IPS DF 6.9 (cell line): Measurements from ENCODE around the gene PI4K2B.
"Not testable (repeated sequence)": the region's sequence is repeated elsewhere in the genome, so short reads cannot be mapped to it uniquely, and the experiment has no call there.

Source experiments
- DNase-seq: peaks from one replicate; pipeline ENCODE4 v3.0.0-alpha.2; 2013; ENCODE audit warnings: low read depth, low spot score
- H3K27ac ChIP-seq: one replicate; pipeline ENCODE4 v1.5.1; 2013; ENCODE audit warnings: low read length, control low read depth
- H3K27me3 ChIP-seq: 2 replicates; pipeline ENCODE4 v1.6.1; 2013; ENCODE audit warnings: mild to moderate bottlenecking, low read length; ENCODE audit not compliant: control insufficient read depth, insufficient read depth
- H3K36me3 ChIP-seq: 2 replicates; pipeline ENCODE4 v1.6.1; 2013; ENCODE audit warnings: low read length; ENCODE audit not compliant: control insufficient read depth, insufficient read depth
- H3K4me1 ChIP-seq: 2 replicates; pipeline ENCODE4 v1.6.1; 2013; ENCODE audit warnings: low read length; ENCODE audit not compliant: control insufficient read depth, insufficient read depth
- H3K4me3 ChIP-seq: 2 replicates; pipeline ENCODE4 v1.5.1; 2013; ENCODE audit warnings: mild to moderate bottlenecking, low read length
- H3K9me3 ChIP-seq: 2 replicates; pipeline ENCODE4 v1.6.1; 2013; ENCODE audit warnings: low read length, inconsistent platforms; ENCODE audit not compliant: control insufficient read depth, insufficient read depth
- WGBS: extraction: QIAGEN DNeasy Blood & Tissue Kit; methylation state at CpG from one replicate; pipeline ENCODE4 v1.1.7; 2013; ENCODE audit warnings: mixed read lengths, missing lambda C conversion rate; ENCODE audit not compliant: insufficient read length, insufficient coverage; 5-methylcytosine and 5-hydroxymethylcytosine counted together

PI4K2B gene

GRCh38 chr4:25215511-25215910 lies 18.3 kb upstream of the PI4K2B start:
- H3K9me3 ChIP-seq: no peaks in the 10 kb centered on the region
- H3K4me1 ChIP-seq: peaks cover 3% of the 10 kb centered on the region; the same call in 1 of the 2 replicates
- H3K4me3 ChIP-seq: no peak overlapping the region
- no peaks in the 10 kb centered on the region for H3K36me3 ChIP-seq
- no peaks in the 10 kb centered on the region for H3K27me3 ChIP-seq
- H3K27ac ChIP-seq: no peak overlapping the region
- no CpG with 5 or more reads among the region's 1 CpG for WGBS
- no peak for DNase-seq

DNA sequence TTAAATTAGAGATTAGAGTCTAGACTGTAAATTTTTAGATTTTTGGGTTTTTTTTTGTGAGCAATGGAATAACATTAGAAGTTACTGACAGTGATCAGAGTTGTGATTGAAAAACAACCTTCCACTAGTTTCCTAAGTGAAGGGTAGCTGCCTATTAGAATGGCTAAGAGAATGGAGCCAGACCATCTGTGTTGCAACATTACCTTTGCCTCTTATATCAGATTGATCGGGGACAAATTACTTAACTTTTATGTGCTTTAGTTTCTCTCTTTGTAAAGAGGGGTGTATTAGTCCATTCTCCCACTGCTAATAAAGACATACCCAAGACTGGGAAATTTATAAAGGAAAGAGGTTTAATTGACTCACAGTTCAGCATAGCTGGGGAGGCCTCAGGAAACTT lies 12.5 kb upstream of the PI4K2B start:
- no peaks in the 10 kb centered on the region for H3K27me3 ChIP-seq
- H3K9me3 ChIP-seq: peaks cover 1% of the 10 kb centered on the region
- H3K27ac ChIP-seq: no peak overlapping the region
- WGBS: no CpG with 5 or more reads among the region's 1 CpG
- H3K4me3 ChIP-seq: no peak overlapping the region
- no peaks in the 10 kb centered on the region for H3K4me1 ChIP-seq
- no peaks in the 10 kb centered on the region for H3K36me3 ChIP-seq
- no peak for DNase-seq

DNA sequence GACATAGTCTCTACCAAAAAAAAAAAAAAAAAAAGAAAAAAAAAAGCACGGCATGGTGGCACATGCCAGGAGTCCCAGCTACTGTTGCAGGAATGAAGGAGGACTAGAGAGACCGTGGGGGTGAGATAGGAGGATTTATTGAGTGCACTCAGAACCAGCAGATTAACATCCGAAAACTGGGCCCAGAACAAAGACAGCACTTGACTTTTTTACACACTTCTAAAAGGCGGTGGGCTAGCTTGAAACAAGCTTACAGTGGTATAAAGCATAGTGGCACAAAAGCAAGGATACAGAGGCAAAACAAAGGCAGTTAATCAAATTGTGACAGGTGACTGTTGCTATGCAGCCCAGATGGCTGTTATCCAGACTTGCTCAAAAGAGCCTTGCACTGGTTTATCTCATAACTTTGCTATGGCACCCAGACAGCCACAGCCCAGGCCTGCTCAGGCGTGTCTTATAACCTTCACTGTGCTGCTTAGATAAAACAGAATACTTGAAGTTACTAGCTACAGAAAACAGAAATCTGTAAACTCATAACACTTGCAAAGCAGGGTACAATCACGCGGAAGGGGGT lies 9.9 kb upstream of the PI4K2B start:
- no peak overlapping the region for H3K27ac ChIP-seq
- H3K27me3 ChIP-seq: no peaks in the 10 kb centered on the region
- no peaks in the 10 kb centered on the region for H3K4me1 ChIP-seq
- WGBS: no CpG with 5 or more reads among the region's 7 CpGs
- peak; percentile 64 for DNase-seq
- H3K4me3 ChIP-seq: no peak overlapping the region
- H3K36me3 ChIP-seq: no peaks in the 10 kb centered on the region
- peaks cover 1% of the 10 kb centered on the region for H3K9me3 ChIP-seq

GRCh38 chr4:25229804-25230203 lies 4.0 kb upstream of the PI4K2B start:
- no peak overlapping the region for H3K27ac ChIP-seq
- no peaks in the 10 kb centered on the region for H3K4me1 ChIP-seq
- H3K36me3 ChIP-seq: no peaks in the 10 kb centered on the region

GRCh38 chr4:25233194-25233593 lies 639 bp upstream of the PI4K2B start:
- H3K9me3 ChIP-seq: peaks cover 1% of the 10 kb centered on the region; the same call in 1 of the 2 replicates
- H3K4me1 ChIP-seq: no peaks in the 10 kb centered on the region
- H3K36me3 ChIP-seq: no peaks in the 10 kb centered on the region
- no peak overlapping the region; the same call in 1 of the 2 replicates for H3K4me3 ChIP-seq
- H3K27me3 ChIP-seq: 0 out of 2 replicates have a peak, but pooled peaks cover 1% of the 10 kb centered on the region
- no peak overlapping the region for H3K27ac ChIP-seq
- DNase-seq: no peak

More at GRCh38 chr4:25229804-25230203, 4.0 kb upstream of the PI4K2B start:
- no peak overlapping the region for H3K4me3 ChIP-seq
- WGBS: no CpG with 5 or more reads among the region's 6 CpGs
- no peaks in the 10 kb centered on the region for H3K27me3 ChIP-seq
- no peak for DNase-seq
- peaks cover 1% of the 10 kb centered on the region; the same call in 1 of the 2 replicates for H3K9me3 ChIP-seq

- whole genome bisulfite sequencing: no CpG with 5 or more reads among the region's 49 CpGs
- H3K27me3 ChIP-seq: 0 out of 2 replicates have a peak, but pooled peaks cover 1% of the 10 kb centered on the region
- no peaks in the 10 kb centered on the region for H3K36me3 ChIP-seq
- H3K27ac ChIP-seq: no peak overlapping the region
- peak overlapping the region; percentile 77; the same call in 1 of the 2 replicates for H3K4me3 ChIP-seq
- peaks cover 1% of the 10 kb centered on the region; the same call in 1 of the 2 replicates for H3K9me3 ChIP-seq
- no peaks in the 10 kb centered on the region for H3K4me1 ChIP-seq
- no peak for DNase-seq
Observed at GRCh38 chr4:25234390-25235370, 847 bp downstream of the PI4K2B start.

- Histone ChIP-seq H3K4me3 (no peak overlapping the region), H3K4me1 (no peaks in the 10 kb centered on the region), H3K36me3 (no peaks in the 10 kb centered on the region), H3K27ac (no peak overlapping the region), H3K9me3 (peaks cover 1% of the 10 kb centered on the region; the same call in 1 of the 2 replicates), H3K27me3 (0 out of 2 replicates have a peak, but pooled peaks cover 1% of the 10 kb centered on the region)
- DNase-seq: no peak
- WGBS: no CpG with 5 or more reads among the region's 6 CpGs
Observed at GRCh38 chr4:25235401-25235800, 1.6 kb downstream of the PI4K2B start.

GRCh38 chr4:25236030-25236429 lies 2.2 kb downstream of the PI4K2B start:
- not testable (repeated sequence) for H3K27me3 ChIP-seq, H3K9me3 ChIP-seq, DNase-seq, H3K36me3 ChIP-seq, H3K4me3 ChIP-seq, H3K4me1 ChIP-seq, H3K27ac ChIP-seq
- no CpG with 5 or more reads among the region's 2 CpGs for WGBS

GRCh38 chr4:25236971-25237370 lies 3.1 kb downstream of the PI4K2B start:
- Histone ChIP-seq H3K9me3 (peaks cover 1% of the 10 kb centered on the region; the same call in 1 of the 2 replicates), H3K4me1 (no peaks in the 10 kb centered on the region), H3K36me3 (no peaks in the 10 kb centered on the region), H3K27me3 (0 out of 2 replicates have a peak, but pooled peaks cover 1% of the 10 kb centered on the region), H3K4me3 (no peak overlapping the region), H3K27ac (no peak overlapping the region)
- no CpG with 5 or more reads among the region's 2 CpGs for WGBS
- DNase-seq: no peak

DNA sequence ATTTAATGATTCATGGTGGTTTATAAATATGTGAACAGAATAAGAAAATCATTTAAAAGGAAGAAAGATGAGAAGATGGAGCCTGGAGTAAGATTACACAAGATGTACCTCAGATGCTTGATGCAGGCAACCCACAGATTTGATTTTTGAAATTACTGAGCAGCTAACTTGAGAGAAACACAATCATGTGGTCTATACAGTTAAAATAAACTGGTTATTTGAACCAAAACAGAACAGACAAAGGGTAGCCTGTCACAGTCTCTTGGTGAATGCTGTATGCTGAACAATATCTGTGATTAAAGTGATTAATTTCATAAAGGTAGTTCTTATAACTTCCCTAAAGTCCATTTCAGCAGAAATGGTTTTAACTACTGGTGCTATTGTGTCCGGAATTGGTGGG lies 4.2 kb downstream of the PI4K2B start:
- whole genome bisulfite sequencing: no CpG with 5 or more reads among the region's 1 CpG
- Histone ChIP-seq H3K36me3 (no peaks in the 10 kb centered on the region), H3K4me3 (no peak overlapping the region), H3K9me3 (no peaks in the 10 kb centered on the region; the same call in 1 of the 2 replicates), H3K4me1 (no peaks in the 10 kb centered on the region), H3K27ac (no peak overlapping the region), H3K27me3 (0 out of 2 replicates have a peak, but pooled peaks cover 1% of the 10 kb centered on the region)
- DNase-seq: no peak
